GM06990 (cell line): ENCODE results near the gene SPATA31D3.
"Not testable (repeated sequence)": the region's sequence is repeated elsewhere in the genome, so short reads cannot be mapped to it uniquely, and the experiment has no call there.

Experiments used
- DNase-seq: peaks from one replicate; pipeline ENCODE4 v3.0.0-alpha.2; 2011; ENCODE audit not compliant: insufficient read length; ENCODE audit errors: extremely low read depth
- H3K27me3 ChIP-seq: replicated peaks from 2 replicates; pipeline ENCODE4 v1.6.0; 2011; ENCODE audit warnings: low read length; ENCODE audit not compliant: control insufficient read depth, insufficient read depth
- H3K36me3 ChIP-seq: 2 replicates; pipeline ENCODE4 v1.5.1; 2011; ENCODE audit warnings: low read length; ENCODE audit not compliant: control insufficient read depth, insufficient read depth
- H3K4me3 ChIP-seq: replicated peaks from 2 replicates; pipeline ENCODE4 v1.5.1; 2011; ENCODE audit warnings: low read depth, mild to moderate bottlenecking, control low read depth, low read length
- TF ChIP-seq, protein P1 (sequence below): IDR thresholded peaks from 2 replicates; pipeline ENCODE4 v1.5.1; 2011; ENCODE audit warnings: low read length, control low read depth, mild to moderate bottlenecking, inconsistent platforms; ENCODE audit not compliant: insufficient read depth, poor library complexity, severe bottlenecking

The SPATA31D3 gene

DNA sequence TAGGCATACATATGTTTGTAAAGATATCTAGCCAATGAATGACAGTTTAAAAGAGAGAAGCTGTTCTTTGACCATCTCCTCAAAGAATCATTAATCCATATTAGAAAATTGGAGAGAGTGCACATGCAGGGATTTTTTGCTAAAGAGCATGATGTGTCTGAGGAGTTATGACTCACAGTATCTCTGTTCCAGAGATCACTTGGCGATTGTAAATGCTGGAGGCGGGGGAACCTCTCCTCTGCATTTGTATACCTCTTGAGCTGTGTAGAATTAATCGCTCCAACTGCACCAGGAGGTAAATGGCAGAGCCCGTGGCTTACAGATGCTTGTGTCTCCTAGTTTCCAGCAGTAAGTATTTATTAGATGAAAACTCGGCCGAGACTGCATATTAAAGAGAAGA is 41.6 kb downstream of the SPATA31D3 start:
- DNase-seq: no peak

DNA sequence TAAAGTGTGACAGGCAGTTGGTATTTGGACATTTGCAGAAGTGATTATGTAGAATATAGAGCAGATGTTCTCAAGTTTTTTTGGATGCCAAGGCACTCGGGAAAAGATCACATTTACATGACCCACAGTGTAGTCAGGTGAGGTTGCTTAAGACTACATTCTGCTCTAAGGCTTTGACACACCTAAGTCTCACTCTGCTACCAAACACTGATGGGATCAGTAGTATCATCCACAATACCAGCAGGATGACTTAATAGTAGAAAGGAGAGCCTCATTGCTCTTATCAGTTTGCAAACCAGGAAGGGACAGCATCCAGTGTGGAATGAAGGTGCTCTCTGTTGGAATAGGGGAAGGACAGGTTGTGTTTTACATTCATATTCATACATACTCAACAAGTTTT is 42.8 kb downstream of the SPATA31D3 start:
- TF ChIP-seq, protein P1, sequence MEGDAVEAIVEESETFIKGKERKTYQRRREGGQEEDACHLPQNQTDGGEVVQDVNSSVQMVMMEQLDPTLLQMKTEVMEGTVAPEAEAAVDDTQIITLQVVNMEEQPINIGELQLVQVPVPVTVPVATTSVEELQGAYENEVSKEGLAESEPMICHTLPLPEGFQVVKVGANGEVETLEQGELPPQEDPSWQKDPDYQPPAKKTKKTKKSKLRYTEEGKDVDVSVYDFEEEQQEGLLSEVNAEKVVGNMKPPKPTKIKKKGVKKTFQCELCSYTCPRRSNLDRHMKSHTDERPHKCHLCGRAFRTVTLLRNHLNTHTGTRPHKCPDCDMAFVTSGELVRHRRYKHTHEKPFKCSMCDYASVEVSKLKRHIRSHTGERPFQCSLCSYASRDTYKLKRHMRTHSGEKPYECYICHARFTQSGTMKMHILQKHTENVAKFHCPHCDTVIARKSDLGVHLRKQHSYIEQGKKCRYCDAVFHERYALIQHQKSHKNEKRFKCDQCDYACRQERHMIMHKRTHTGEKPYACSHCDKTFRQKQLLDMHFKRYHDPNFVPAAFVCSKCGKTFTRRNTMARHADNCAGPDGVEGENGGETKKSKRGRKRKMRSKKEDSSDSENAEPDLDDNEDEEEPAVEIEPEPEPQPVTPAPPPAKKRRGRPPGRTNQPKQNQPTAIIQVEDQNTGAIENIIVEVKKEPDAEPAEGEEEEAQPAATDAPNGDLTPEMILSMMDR: no peak
- Histone ChIP-seq H3K4me3 (no peak overlapping the region), H3K27me3 (no peaks in the 10 kb centered on the region), H3K36me3 (no peaks in the 10 kb centered on the region)
- no peak for DNase-seq

More for the DNA sequence above, 41.6 kb downstream of the SPATA31D3 start:
- Histone ChIP-seq H3K27me3 (no peaks in the 10 kb centered on the region), H3K36me3 (no peaks in the 10 kb centered on the region), H3K4me3 (no peak overlapping the region)
- TF ChIP-seq, protein P1: no peak

DNA sequence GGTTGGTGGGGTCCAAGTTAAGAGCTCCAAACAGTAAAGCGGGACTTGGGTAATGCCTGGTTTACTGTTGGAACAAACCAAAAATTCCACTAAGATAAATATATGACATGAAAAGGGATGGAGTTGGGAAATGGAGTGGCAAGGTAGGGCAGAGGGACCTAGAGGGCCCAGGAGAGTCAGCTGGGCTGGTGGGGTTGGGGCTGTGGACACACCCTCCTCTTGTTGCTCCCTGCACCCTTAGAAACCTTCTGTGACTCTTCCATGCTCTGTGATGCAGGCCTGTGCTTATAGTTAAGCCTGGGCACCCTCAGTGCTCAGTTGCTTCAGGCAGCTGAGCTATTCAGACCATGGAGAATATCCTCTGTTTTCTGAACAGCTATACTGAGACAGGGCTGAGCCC is 45.2 kb downstream of the SPATA31D3 start, which contains the start of gene SPATA31D1:
Gene SPATA31D1 (plus strand): TSS at position 301 of the 400 bp plus-strand sequence. CDS start 47 bp downstream, at position 348.
- not testable (repeated sequence) for H3K4me3 ChIP-seq, DNase-seq, H3K27me3 ChIP-seq, H3K36me3 ChIP-seq

DNA sequence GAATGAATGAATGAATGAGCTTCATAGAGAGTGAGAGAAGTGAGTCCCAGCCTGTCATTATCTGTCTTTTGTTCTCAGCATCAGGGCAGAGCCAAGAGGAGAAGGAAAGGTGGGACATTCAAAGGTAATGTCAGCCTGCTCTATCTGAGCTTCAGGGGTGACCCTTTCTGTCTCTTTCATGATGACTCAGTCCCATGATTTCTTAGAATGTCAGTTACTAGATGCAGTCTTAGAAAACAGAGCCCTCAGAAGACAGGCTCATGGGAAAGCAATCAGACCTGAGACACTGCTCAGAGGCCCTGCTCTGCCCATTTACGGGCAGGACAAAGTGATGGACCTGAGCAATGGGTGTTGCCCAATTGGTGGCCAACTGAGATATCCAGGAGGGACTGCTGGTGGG is 46.4 kb downstream of the SPATA31D3 start:
- TF ChIP-seq, protein P1: no peak

DNA sequence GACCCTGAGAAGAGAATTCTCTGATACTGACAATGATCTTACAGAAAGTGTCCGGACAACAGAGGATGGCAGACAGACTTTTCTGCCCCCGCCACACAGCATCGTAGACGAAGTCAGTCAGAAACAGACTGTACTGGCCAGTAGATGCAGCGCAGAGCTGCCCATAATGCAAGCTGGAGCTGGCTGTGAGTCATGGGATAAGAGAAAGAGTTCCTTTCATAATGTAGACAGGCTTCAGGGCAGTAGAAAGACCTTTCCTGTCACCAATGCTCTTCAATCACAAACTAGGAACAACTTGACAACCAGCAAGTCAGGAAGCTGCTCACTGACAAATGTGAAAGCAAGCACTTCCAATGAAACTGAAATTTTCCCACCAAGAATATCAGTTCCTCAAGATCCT is 50.4 kb downstream of the SPATA31D3 start:
- TF ChIP-seq, protein P1: no peak
- DNase-seq: no peak

More for the DNA sequence above, 46.4 kb downstream of the SPATA31D3 start:
- Histone ChIP-seq H3K4me3 (no peak overlapping the region), H3K27me3 (no peaks in the 10 kb centered on the region), H3K36me3 (no peaks in the 10 kb centered on the region)
- no peak for DNase-seq

More for the DNA sequence above, 50.4 kb downstream of the SPATA31D3 start:
- Histone ChIP-seq H3K36me3 (no peaks in the 10 kb centered on the region), H3K27me3 (no peaks in the 10 kb centered on the region), H3K4me3 (no peak overlapping the region)
